Kidney epithelial cell (primary cell): Measurements from ENCODE around the gene HOXB6. TPM values are rescaled to one million over a fixed set of nuclear protein-coding genes. Genes with fewer than 3 reads are reported as not detected.

ENCODE experiments used
- DNase-seq: peaks from one replicate; pipeline ENCODE4 v3.0.0-alpha.2; 2010; ENCODE audit warnings: low read depth
- H3K27me3 ChIP-seq: 2 replicates; pipeline ENCODE4 v1.6.0; 2011; ENCODE audit warnings: low read length; ENCODE audit not compliant: control insufficient read depth, insufficient read depth
- H3K36me3 ChIP-seq: 2 replicates; pipeline ENCODE4 v1.5.1; 2011; ENCODE audit warnings: low read length; ENCODE audit not compliant: control insufficient read depth, insufficient read depth
- H3K4me3 ChIP-seq: 2 replicates; pipeline ENCODE4 v1.5.1; 2011; ENCODE audit warnings: low read depth, mild to moderate bottlenecking, control low read depth, low read length
- total RNA-seq: library from RNA; depleted of rRNA; stranded (reverse); fragments of >200 nt; gene quantifications from 2 replicates; pipeline ENCODE4 v1.2.3, GENCODE V29; 2015
- TF ChIP-seq, protein P1 (sequence below): IDR thresholded peaks from 2 replicates; pipeline ENCODE4 v1.5.1; 2011; ENCODE audit warnings: mild to moderate bottlenecking, moderate library complexity, low read length, control low read depth, inconsistent platforms; ENCODE audit not compliant: insufficient read depth, poor library complexity, severe bottlenecking

Gene HOXB6
- total RNA-seq, 1 donor from 2014 or later, result 30.7 TPM

DNA sequence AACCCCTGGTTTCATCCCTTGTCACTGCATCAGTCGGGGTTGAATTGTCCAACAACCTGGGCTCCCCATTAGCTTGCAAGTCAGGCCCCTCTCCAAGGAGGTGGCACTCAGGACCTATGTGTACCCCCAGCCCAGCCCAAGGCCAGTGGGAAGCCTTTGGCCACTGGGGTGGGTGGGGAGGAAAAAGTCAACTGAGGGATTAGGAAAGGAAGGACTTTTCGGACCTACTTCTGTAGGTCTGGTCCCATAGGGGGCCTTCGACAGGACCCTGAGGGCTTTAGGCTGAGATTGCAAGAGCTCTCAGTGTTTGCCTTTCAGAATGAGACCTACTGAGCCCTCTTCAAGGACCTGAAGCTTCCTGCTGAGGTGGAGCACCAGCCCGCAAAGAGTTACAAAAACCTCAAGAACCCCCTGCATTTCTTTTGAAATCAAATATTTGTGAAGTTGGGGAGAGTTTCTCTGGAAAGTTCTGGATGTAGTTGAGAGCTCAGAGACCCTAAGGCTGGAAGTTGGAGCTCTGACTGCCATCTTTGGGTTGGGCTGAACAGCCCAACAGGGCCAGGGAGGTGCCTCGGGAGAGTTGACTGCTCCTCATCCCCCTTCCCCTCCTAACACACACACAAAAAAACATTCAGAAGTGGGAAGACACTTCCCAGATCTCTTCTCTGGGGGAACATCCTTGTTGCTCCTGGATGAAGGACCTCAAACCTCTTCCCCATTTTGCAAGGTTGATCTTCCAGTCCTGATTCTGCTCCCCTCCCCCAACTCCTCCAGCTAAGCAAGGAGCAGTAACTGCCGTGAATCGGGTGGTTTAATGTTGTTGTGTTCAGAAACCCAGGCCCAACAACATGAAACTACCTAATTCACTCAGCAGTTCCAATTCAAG lies 27.1 kb upstream of the HOXB6 start:
- H3K27me3 ChIP-seq, result no peaks in the 10 kb centered on the region
- H3K4me3 ChIP-seq, result no peak overlapping the region
- TF ChIP-seq, protein P1, sequence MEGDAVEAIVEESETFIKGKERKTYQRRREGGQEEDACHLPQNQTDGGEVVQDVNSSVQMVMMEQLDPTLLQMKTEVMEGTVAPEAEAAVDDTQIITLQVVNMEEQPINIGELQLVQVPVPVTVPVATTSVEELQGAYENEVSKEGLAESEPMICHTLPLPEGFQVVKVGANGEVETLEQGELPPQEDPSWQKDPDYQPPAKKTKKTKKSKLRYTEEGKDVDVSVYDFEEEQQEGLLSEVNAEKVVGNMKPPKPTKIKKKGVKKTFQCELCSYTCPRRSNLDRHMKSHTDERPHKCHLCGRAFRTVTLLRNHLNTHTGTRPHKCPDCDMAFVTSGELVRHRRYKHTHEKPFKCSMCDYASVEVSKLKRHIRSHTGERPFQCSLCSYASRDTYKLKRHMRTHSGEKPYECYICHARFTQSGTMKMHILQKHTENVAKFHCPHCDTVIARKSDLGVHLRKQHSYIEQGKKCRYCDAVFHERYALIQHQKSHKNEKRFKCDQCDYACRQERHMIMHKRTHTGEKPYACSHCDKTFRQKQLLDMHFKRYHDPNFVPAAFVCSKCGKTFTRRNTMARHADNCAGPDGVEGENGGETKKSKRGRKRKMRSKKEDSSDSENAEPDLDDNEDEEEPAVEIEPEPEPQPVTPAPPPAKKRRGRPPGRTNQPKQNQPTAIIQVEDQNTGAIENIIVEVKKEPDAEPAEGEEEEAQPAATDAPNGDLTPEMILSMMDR, result no peak
- DNase-seq, result no peak
- H3K36me3 ChIP-seq, result no peaks in the 10 kb centered on the region

DNA sequence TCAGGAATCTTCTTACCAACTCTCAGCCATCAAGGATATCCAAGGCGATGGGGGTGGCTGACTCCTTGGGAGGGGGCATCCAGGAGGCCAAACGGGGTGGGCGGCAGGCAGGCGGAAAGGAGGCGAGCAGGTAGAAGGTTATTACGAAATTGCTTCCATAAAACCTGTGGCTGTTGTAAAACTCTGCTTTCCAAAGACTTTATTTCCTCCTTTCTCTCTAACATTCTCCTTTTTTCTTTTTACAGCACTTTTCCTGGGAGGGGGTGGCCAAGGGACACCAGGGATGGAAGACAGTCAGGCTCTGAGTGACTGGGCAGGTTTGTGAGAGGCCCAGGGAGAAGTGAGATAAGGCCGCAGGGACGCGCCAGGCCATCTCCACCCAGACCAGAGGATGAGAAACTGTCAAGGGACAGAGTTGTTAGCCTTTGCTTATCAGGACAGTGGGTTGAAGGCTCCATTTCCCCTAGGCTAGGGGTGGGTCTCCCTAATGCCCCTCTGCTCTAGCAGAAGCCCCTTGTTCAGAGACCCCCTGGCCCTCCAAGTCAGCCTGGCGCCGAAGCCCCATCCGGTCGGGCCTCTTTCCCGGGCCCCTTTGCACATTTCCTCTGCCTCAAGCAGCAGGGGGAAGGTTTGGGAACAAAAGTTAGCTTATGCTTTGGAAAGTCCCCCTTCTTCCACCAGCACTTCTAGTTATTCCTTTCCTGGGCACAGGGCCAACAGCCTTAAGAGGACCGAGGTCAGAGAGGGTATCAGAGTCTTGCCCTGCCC lies 26.3 kb upstream of the HOXB6 start:
- TF ChIP-seq, protein P1, result no peak
- Histone ChIP-seq H3K36me3 (no peaks in the 10 kb centered on the region), H3K4me3 (no peak overlapping the region), H3K27me3 (no peaks in the 10 kb centered on the region)
- no peak for DNase-seq

DNA sequence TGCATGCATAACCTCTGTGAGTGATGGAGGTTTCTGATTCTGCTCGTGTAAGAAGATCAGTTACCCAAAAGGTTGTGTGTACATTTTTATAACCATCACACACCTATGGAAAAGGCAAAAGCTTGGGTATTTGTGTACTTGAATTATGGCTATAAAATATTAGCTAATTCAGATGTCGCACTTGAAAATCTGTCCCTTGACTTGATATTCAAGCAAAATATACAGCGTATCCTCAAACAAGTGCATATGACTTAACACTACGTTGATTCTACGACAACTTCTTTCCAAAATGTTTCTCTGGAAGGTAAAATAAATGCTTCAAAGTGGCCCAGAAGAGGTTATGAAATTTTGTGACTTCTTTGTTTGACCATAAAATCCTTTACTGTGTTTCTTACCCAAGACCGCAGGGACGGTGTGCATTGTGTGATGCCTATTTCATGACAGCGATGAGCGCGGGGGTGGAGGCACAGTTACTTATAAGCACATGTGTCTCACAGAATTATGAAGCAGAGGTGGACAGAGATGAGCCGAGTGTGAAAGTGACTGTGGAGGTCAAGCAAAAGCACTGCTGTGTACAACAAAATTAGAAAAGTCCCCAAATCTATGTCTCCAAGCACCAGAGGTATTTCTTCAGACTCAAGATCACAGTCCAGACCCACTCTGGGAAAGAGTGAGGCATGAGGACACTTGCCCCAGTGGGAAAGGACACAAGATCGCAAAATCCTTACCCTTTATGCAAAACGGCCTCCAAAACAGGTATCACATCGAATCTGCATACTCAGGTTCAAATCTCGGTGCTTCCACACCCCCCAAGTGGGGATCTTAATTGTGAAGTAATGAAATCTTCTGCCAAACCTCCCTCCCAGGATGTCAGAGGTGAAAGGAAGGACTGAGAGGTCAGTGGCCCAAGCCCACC lies 25.5 kb upstream of the HOXB6 start:
- H3K4me3 ChIP-seq, result no peak overlapping the region
- no peak for DNase-seq
- H3K36me3 ChIP-seq, result no peaks in the 10 kb centered on the region
- TF ChIP-seq, protein P1, result no peak
- H3K27me3 ChIP-seq, result no peaks in the 10 kb centered on the region

DNA sequence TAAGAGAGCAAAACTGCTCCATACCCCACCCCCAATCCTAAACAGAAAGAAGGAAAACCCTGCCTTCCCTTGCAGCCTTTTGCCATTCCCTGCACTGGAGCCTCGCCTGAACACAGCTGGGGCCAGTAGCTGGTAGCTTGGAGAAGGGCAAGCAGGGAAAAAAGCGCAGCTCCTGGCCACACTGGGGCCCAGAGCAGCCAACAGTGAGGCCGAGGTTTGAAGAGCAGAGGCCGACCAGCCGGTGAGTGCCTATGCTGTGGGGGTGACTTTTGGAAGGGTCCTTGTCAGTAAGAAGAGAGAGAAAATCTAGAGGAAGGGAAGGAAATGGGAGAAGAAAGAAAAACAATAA lies 24.6 kb upstream of the HOXB6 start:
- Histone ChIP-seq H3K36me3 (no peaks in the 10 kb centered on the region), H3K4me3 (no peak overlapping the region), H3K27me3 (no peaks in the 10 kb centered on the region)
- no peak for DNase-seq
- TF ChIP-seq, protein P1, result no peak

DNA sequence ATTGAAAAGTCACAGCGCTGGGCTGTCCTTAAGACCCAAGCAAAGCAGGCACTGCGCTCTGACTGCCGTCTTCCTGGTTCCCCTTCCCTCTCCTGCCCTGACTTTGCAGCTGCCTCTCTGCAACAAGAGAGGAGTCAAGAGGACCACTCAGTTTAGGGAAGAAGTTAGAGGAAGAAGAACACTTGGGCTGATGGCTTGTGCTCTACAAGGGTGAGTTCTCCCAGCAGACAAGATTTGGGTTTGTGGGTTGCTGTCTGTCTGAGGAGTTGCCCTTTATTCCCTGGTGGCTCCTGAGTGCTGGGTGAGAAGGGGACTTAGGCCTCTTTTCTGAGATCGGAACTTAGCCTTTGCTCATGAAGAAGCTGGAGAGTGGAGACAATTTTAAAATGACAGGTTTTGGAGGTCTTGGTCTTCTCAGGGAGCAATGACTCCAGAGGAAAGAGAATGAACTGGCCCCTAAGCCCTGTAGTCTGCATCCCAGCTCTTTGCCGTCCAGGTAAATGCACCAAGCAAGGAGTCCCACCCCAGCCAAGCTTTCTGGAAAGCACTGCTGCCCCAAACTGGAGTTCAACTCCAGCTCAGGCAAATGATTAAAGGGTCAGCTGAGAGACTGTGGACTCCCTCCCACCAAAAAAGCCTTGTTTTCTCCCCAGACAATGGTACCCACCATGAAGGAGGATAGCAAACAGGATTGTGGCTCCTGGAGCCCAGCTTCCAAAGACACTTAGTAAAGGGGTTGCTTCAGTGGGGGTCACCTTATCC lies 24.0 kb upstream of the HOXB6 start:
- Histone ChIP-seq H3K36me3 (no peaks in the 10 kb centered on the region), H3K27me3 (no peaks in the 10 kb centered on the region), H3K4me3 (no peak overlapping the region)
- TF ChIP-seq, protein P1, result no peak
- DNase-seq, result no peak
